HG03571 (cell line): ENCODE data around the gene TACC2.
"Not testable (repeated sequence)": the region's sequence is repeated elsewhere in the genome, so short reads cannot be mapped to it uniquely, and the experiment has no call there.

Experiments
- ATAC-seq: cut with Tn5 transposase; IDR thresholded peaks from one replicate; pipeline ENCODE4 v1.9.1; 2021; ENCODE audit not compliant: unreplicated experiment

TACC2 gene

GRCh38 chr10:122089311-122090017 is 100.5 kb downstream of the TACC2 start:
- no peak for ATAC-seq

- no peak for ATAC-seq
Measured at GRCh38 chr10:122091722-122092121, 102.8 kb downstream of the TACC2 start.

GRCh38 chr10:122093076-122093475 is 104.1 kb downstream of the TACC2 start:
- no peak for ATAC-seq

- ATAC-seq = not testable (repeated sequence)
Measured at GRCh38 chr10:122096181-122096580, 107.2 kb downstream of the TACC2 start.

- no peak for ATAC-seq
Measured at GRCh38 chr10:122096705-122097104, 107.7 kb downstream of the TACC2 start.

GRCh38 chr10:122097935-122098334 is 109.0 kb downstream of the TACC2 start:
- ATAC-seq = no peak

GRCh38 chr10:122098924-122099323 is 110.0 kb downstream of the TACC2 start:
- no peak for ATAC-seq

GRCh38 chr10:122099562-122099961 is 110.6 kb downstream of the TACC2 start:
- no peak for ATAC-seq

GRCh38 chr10:122102146-122102868 is 113.3 kb downstream of the TACC2 start:
- no peak for ATAC-seq

GRCh38 chr10:122102869-122103525 is 114.0 kb downstream of the TACC2 start:
- no peak for ATAC-seq

- ATAC-seq = no peak
Measured at GRCh38 chr10:122103592-122103991, 114.6 kb downstream of the TACC2 start.

GRCh38 chr10:122108786-122109185 is 119.8 kb downstream of the TACC2 start:
- ATAC-seq = not testable (repeated sequence)

- no peak for ATAC-seq
Measured at GRCh38 chr10:122112021-122112616, 123.2 kb downstream of the TACC2 start.

- ATAC-seq = no peak
Measured at GRCh38 chr10:122112625-122113160, 123.7 kb downstream of the TACC2 start.

- ATAC-seq = no peak
Measured at GRCh38 chr10:122113161-122113944, 124.4 kb downstream of the TACC2 start.

- no peak for ATAC-seq
Measured at GRCh38 chr10:122113945-122114747, 125.2 kb downstream of the TACC2 start.

GRCh38 chr10:122115874-122116273 is 126.9 kb downstream of the TACC2 start:
- no peak for ATAC-seq

- ATAC-seq = no peak
Measured at GRCh38 chr10:122116331-122116730, 127.4 kb downstream of the TACC2 start.

- no peak for ATAC-seq
Measured at GRCh38 chr10:122117475-122117874, 128.5 kb downstream of the TACC2 start.
